Measurements from ENCODE around the gene TBATA. TPM values are rescaled to one million over a fixed set of nuclear protein-coding genes. Genes with fewer than 3 reads are reported as not detected.

The TBATA gene
- total and polyA plus RNA-seq, 4 donors = not detected

DNA sequence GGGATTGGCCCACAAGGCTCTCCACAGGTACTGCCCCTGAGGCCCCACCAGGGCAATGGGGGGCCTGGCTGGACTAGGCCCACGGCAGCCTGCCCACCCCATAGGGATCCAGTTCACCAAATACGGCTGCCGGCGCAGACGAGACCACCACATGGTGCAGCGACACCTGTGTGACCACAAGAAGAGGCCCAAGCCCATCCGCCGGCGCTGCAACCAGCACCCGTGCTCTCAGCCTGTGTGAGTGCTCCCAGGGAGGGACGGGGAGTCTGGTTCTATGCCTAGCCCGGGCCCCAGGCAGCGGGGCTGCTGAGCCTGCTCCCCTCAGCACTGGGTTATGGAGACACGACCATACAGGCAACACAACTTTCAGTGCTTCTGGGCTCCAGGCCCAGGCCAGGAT lies 33.2 kb downstream of the TBATA start (continued):
- TF ChIP-seq, protein P1, sequence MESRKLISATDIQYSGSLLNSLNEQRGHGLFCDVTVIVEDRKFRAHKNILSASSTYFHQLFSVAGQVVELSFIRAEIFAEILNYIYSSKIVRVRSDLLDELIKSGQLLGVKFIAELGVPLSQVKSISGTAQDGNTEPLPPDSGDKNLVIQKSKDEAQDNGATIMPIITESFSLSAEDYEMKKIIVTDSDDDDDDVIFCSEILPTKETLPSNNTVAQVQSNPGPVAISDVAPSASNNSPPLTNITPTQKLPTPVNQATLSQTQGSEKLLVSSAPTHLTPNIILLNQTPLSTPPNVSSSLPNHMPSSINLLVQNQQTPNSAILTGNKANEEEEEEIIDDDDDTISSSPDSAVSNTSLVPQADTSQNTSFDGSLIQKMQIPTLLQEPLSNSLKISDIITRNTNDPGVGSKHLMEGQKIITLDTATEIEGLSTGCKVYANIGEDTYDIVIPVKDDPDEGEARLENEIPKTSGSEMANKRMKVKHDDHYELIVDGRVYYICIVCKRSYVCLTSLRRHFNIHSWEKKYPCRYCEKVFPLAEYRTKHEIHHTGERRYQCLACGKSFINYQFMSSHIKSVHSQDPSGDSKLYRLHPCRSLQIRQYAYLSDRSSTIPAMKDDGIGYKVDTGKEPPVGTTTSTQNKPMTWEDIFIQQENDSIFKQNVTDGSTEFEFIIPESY (IDR thresholded peaks at IDR 0.05) = no peak
- TF ChIP-seq, protein P2, sequence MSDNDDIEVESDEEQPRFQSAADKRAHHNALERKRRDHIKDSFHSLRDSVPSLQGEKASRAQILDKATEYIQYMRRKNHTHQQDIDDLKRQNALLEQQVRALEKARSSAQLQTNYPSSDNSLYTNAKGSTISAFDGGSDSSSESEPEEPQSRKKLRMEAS (IDR thresholded peaks at IDR 0.05) = no peak
- no peak for TF ChIP-seq SP1 (IDR thresholded peaks at IDR 0.05)

DNA sequence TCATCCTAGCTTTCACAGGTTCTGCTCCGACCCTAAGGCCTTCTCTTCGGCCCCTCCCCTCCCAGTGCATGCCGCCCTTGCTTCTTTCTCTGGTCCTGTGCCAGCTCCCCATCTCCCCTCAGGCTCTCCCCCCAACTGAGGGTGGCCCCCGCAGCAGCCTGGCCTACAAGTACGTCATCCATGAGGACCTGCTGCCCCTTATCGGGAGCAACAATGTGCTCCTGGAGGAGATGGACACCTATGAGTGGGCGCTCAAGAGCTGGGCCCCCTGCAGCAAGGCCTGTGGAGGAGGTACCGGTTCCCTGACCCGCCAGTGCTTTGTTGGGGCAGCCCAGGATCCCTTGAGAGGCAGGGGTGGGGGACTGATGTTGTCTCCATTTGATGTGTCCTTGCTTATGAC lies 33.8 kb downstream of the TBATA start:
- Histone ChIP-seq H3K27me3 (ENCODE audit: control insufficient read depth in 4 of 4, insufficient read depth in 4 of 4, low read length in 3 of 4) (no peaks in the 10 kb centered on the region), H3K9me3 (ENCODE audit: control insufficient read depth in 4 of 4, low read length in 3 of 4) (no peaks in the 10 kb centered on the region), H3K4me1 (ENCODE audit: control insufficient read depth in 4 of 4, insufficient read depth in 4 of 4, low read length in 3 of 4) (no peaks in the 10 kb centered on the region), H3K36me3 (ENCODE audit: control insufficient read depth in 4 of 4, insufficient read depth in 3 of 4, low read depth in 1 of 4, low read length in 3 of 4) (no peaks in the 10 kb centered on the region), H3K9ac (ENCODE audit: low read depth in 1 of 2, low read length in 2 of 2) (no peak overlapping the region), H3K4me3 (ENCODE audit: low read depth in 1 of 3, low read length in 3 of 3) (no peak overlapping the region), H3K27ac (ENCODE audit: low read depth in 1 of 2, low read length in 2 of 2) (no peak overlapping the region)
- no peak for DNase-seq (ENCODE audit: low spot score)
- WGBS = 95% methylated on average over 9 of the region's 9 CpGs
- TF ChIP-seq, protein P3, sequence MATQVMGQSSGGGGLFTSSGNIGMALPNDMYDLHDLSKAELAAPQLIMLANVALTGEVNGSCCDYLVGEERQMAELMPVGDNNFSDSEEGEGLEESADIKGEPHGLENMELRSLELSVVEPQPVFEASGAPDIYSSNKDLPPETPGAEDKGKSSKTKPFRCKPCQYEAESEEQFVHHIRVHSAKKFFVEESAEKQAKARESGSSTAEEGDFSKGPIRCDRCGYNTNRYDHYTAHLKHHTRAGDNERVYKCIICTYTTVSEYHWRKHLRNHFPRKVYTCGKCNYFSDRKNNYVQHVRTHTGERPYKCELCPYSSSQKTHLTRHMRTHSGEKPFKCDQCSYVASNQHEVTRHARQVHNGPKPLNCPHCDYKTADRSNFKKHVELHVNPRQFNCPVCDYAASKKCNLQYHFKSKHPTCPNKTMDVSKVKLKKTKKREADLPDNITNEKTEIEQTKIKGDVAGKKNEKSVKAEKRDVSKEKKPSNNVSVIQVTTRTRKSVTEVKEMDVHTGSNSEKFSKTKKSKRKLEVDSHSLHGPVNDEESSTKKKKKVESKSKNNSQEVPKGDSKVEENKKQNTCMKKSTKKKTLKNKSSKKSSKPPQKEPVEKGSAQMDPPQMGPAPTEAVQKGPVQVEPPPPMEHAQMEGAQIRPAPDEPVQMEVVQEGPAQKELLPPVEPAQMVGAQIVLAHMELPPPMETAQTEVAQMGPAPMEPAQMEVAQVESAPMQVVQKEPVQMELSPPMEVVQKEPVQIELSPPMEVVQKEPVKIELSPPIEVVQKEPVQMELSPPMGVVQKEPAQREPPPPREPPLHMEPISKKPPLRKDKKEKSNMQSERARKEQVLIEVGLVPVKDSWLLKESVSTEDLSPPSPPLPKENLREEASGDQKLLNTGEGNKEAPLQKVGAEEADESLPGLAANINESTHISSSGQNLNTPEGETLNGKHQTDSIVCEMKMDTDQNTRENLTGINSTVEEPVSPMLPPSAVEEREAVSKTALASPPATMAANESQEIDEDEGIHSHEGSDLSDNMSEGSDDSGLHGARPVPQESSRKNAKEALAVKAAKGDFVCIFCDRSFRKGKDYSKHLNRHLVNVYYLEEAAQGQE (IDR thresholded peaks at IDR 0.05) = no peak
- TF ChIP-seq TAF1 (conservative IDR thresholded peaks at IDR 0.05) (no peak), JUND (IDR thresholded peaks at IDR 0.05) (no peak), SP1 (IDR thresholded peaks at IDR 0.05) (no peak), GABPA (IDR thresholded peaks at IDR 0.05 in 1 of 2, conservative IDR thresholded peaks at IDR 0.05 in 1 of 2) (no peak), YY1 (IDR thresholded peaks at IDR 0.05) (no peak), FOXA1 (IDR thresholded peaks at IDR 0.05) (no peak), RAD21 (IDR thresholded peaks at IDR 0.05) (no peak), NR2F2 (IDR thresholded peaks at IDR 0.05) (no peak), EGR1 (IDR thresholded peaks at IDR 0.05; ENCODE audit: low read depth in 2 of 2) (no peak), RXRA (IDR thresholded peaks at IDR 0.05) (no peak)
- TF ChIP-seq, protein P1 (IDR thresholded peaks at IDR 0.05) = no peak

DNA sequence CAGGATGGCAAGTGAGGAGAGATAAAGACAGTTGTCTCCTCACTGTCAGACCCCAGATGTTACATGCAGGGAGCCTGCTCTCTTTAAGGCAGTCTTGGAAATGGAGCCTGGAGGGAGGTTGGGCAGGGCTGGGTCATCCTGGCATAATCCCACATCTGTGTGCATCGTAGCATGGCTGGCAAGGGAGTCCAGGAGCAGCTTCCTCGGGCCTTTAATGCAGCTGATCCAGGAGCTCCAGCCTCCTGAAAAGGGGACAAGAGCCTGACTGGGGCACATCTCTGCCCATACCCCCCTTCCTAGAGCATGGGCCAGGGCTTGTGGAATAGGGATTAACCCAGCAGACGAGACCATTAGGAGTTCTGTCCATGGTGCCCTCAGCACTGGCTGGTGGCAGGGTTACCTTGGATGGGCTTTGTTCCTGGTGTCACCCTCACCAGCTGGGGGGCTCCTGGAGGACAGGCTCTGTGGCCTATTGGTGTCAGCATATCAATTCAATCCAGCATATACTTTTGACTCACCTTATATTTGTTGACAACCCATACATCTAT lies 34.9 kb downstream of the TBATA start:
- H3K27me3 ChIP-seq (ENCODE audit: control insufficient read depth in 4 of 4, insufficient read depth in 4 of 4, low read length in 3 of 4) = no peaks in the 10 kb centered on the region
- H3K9me3 ChIP-seq (ENCODE audit: control insufficient read depth in 4 of 4, low read length in 3 of 4) = no peaks in the 10 kb centered on the region
- no peak overlapping the region for H3K27ac ChIP-seq (ENCODE audit: low read depth in 1 of 2, low read length in 2 of 2)
- no peaks in the 10 kb centered on the region for H3K36me3 ChIP-seq (ENCODE audit: control insufficient read depth in 4 of 4, insufficient read depth in 3 of 4, low read depth in 1 of 4, low read length in 3 of 4)
- no peak overlapping the region for H3K9ac ChIP-seq (ENCODE audit: low read depth in 1 of 2, low read length in 2 of 2)
- no peak for DNase-seq (ENCODE audit: low spot score)
- H3K4me1 ChIP-seq (ENCODE audit: control insufficient read depth in 4 of 4, insufficient read depth in 4 of 4, low read length in 3 of 4) = no peaks in the 10 kb centered on the region
- WGBS = 60% methylated on average over 3 of the region's 3 CpGs
- H3K4me3 ChIP-seq (ENCODE audit: low read depth in 1 of 3, low read length in 3 of 3) = no peak overlapping the region
- TF ChIP-seq TAF1 (conservative IDR thresholded peaks at IDR 0.05) = no peak
- TF ChIP-seq, protein P3 (IDR thresholded peaks at IDR 0.05) = no peak
- no peak for TF ChIP-seq SP1 (IDR thresholded peaks at IDR 0.05)
- TF ChIP-seq YY1 (IDR thresholded peaks at IDR 0.05) = no peak
- TF ChIP-seq GABPA (IDR thresholded peaks at IDR 0.05 in 1 of 2, conservative IDR thresholded peaks at IDR 0.05 in 1 of 2) = no peak
- TF ChIP-seq FOXA2 (IDR thresholded peaks at IDR 0.05) = no peak
- TF ChIP-seq, protein P4, sequence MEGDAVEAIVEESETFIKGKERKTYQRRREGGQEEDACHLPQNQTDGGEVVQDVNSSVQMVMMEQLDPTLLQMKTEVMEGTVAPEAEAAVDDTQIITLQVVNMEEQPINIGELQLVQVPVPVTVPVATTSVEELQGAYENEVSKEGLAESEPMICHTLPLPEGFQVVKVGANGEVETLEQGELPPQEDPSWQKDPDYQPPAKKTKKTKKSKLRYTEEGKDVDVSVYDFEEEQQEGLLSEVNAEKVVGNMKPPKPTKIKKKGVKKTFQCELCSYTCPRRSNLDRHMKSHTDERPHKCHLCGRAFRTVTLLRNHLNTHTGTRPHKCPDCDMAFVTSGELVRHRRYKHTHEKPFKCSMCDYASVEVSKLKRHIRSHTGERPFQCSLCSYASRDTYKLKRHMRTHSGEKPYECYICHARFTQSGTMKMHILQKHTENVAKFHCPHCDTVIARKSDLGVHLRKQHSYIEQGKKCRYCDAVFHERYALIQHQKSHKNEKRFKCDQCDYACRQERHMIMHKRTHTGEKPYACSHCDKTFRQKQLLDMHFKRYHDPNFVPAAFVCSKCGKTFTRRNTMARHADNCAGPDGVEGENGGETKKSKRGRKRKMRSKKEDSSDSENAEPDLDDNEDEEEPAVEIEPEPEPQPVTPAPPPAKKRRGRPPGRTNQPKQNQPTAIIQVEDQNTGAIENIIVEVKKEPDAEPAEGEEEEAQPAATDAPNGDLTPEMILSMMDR (IDR thresholded peaks at IDR 0.05; ENCODE audit: low read depth, low read length, missing input control) = no peak
- no peak for TF ChIP-seq FOXA1 (IDR thresholded peaks at IDR 0.05)
- no peak for TF ChIP-seq HNF4A (conservative IDR thresholded peaks at IDR 0.05)
- TF ChIP-seq RXRA (IDR thresholded peaks at IDR 0.05) = no peak
- no peak for TF ChIP-seq JUND (IDR thresholded peaks at IDR 0.05)

All from liver (tissue), 9 donors.